HG03025 (cell line): Measurements from ENCODE around the gene AQP11.
A peak's percentile ranks its signal among the peaks of the same experiment; 100 is the strongest.
"Not testable (repeated sequence)": the region's sequence is repeated elsewhere in the genome, so short reads cannot be mapped to it uniquely, and the experiment has no call there.

ENCODE experiments used
- ATAC-seq: cut with Tn5 transposase; IDR thresholded peaks from one replicate; pipeline ENCODE4 v1.9.1; 2021; ENCODE audit warnings: mild to moderate bottlenecking, moderate library complexity; ENCODE audit not compliant: unreplicated experiment, low FRiP score

AQP11 gene

GRCh38 chr11:77590194-77590782, 535 bp downstream of the AQP11 start:
- ATAC-seq, result peak; percentile 9

- no peak for ATAC-seq
Observed at GRCh38 chr11:77592727-77593126, 3.0 kb downstream of the AQP11 start.

- no peak for ATAC-seq
Observed at GRCh38 chr11:77593883-77594282, 4.1 kb downstream of the AQP11 start.

DNA sequence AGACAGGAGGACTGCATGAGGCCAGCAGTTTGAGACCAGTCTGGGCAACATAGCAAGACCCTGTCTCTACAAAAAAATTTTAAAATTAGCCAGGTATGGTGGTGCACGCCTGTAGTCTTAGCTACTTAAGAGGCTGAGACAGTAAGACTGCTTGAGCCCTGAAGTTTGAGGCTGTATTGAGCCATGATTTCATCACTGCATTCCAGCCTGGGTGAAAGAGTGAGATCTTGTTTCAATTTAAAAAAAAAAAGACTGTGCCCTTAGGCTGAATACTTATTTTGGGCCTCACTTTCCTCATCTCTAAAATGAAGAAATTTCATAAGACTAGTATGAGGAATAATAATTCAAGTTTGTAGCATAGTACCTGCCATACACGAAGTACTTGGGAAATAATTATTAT, 6.9 kb downstream of the AQP11 start:
- ATAC-seq, result no peak

DNA sequence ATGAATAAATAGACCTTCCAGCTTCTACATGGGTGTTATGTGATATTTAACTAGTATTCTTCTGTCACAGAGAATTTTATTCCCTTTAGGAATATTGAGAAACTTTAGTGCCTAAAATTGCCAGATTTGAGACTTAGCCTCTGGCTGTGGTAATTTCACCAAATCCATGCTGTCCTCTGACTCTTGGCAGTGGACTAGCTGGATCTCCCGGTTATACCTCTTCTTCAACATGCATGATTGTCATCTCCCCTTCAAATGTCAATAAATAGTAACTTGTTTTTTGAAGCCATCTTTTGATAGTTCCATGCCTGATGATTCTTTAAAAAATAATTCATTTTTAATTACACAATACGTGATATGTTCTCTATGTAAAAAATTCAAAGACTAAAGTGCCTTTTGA, 8.4 kb downstream of the AQP11 start:
- ATAC-seq, result no peak

- no peak for ATAC-seq
Observed at GRCh38 chr11:77602381-77603088, 12.8 kb downstream of the AQP11 start.

- ATAC-seq, result no peak
Observed at GRCh38 chr11:77604281-77604680, 14.5 kb downstream of the AQP11 start.

- ATAC-seq, result no peak
Observed at GRCh38 chr11:77609234-77609633, 19.5 kb downstream of the AQP11 start.

GRCh38 chr11:77611921-77612320, 22.2 kb downstream of the AQP11 start:
- ATAC-seq, result no peak

DNA sequence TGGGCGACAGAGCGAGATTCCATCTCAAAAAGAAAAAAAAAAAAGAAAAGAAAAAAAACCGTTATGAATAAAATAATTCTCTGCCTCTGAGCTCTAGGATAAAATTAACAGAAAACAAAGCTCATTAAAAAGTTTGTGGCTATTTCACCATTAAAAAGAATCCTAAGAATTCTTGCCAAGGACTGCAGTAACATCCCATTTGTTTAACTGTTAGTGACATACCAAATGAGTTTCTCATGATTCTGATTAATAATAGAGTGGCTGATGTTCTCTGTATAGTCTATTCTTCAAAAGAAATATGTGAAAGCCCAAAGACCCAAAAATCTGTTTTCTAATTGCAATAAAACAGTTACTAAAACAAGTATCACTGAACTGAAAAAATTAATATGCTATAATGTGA, 28.1 kb downstream of the AQP11 start:
- no peak for ATAC-seq

DNA sequence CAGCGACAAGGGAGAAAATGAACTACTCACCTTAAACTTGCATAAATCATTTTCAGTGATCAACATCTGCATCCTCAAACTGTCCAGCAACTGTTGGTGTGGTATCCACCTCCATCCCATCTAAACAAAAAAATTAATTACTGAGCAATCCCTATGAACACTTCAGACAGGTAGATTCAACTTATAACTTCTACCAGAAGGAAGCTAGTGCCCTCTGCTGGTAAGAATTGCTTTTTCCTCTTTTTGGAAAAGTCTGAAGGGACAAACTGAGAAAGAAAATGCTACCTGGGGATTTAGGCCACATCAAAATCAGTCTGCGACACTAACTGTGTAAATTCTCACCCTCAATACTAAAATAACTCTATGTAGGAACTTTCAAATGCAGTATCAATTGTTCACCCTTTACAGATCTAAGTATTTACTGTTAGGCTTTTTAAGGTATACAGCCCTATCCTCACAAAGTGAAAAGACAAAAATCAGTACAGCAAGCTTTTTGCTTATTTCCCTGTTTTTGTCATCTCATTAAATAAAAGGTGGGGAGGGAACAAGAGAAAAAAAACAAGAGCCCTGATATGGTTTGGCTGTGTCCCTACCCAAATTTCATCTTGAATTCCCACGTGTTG, 29.9 kb downstream of the AQP11 start:
- no peak for ATAC-seq

GRCh38 chr11:77630157-77630710, 40.5 kb downstream of the AQP11 start:
- ATAC-seq, result no peak

- not testable (repeated sequence) for ATAC-seq
Observed at GRCh38 chr11:77633926-77634325, 44.2 kb downstream of the AQP11 start.

DNA sequence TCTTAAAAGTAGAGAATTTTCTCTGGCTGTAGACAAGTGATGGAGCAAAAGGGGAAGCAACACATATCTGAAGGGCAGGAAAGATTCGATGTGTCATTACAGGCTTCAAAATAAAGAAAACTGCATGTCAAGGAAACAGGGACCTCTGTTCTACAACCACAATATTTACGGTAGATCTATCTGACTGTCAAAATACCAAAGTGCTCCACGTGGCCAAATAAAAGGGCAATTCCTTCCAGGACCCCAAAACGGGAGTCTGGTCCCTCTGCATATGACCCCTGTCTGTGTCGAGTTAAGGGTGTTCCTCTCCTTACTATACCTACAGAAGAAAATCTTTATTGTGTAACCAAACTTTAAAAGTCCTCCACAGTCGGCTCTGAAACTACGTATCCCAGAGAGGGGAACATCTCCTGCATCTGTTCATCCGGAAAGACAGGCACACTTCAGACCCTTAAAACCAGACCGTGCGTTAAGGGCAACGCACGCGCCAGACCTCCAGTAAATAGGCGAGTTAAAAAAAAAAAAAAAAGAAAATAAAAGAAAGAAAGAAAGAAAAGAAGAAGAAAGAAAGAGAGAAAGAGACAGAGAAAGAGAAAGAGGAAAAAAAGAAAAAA, 47.1 kb downstream of the AQP11 start:
- no peak for ATAC-seq

DNA sequence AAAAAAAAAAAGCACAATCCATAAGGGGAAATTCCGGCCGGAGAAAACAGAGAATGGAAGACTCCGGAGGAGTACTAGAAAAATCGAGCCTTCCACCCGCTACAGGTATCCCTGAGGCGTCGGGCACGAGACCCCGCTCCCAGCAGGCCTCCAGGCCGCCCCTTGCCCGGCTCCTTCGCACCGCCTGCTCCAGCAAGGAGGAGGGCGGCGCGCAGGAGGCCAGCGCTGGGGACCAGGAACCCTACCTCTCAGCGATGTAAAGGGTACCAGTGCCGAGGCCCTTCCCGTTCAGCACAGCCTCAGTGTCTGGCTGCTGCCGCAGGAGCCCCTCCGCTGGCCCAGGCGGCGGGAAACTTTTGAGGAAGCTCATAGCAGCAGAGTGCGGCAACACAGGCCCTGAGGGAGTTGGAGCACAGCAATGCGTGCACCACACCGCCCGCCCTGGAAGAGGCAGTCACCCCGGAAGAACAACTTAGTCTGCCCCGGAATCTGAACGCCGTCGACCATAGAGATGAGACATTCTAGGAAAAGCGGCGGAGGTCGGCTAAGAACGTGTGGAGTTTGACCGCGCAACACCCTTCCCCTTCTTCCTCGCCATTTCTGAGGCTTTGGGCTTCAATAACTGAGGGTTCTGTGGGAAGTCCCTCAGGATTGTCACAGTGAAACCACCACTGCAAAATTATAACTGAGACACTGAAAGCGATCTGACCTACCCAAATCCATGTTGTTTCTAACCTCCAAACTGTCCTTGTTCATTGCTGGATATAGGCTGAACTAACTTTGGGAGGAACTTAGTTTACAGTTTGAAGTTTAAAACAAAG, 47.8 kb downstream of the AQP11 start, which contains the start of gene CLNS1A:
Gene CLNS1A, minus strand, starts transcription at position 450 of the 821 bp plus-strand sequence. Its CDS starts 80 bp downstream, at position 370.
- peak; percentile 90 for ATAC-seq

- no peak for ATAC-seq
Observed at GRCh38 chr11:77642228-77642627, 52.5 kb downstream of the AQP11 start.

GRCh38 chr11:77644887-77645286, 55.1 kb downstream of the AQP11 start:
- no peak for ATAC-seq

DNA sequence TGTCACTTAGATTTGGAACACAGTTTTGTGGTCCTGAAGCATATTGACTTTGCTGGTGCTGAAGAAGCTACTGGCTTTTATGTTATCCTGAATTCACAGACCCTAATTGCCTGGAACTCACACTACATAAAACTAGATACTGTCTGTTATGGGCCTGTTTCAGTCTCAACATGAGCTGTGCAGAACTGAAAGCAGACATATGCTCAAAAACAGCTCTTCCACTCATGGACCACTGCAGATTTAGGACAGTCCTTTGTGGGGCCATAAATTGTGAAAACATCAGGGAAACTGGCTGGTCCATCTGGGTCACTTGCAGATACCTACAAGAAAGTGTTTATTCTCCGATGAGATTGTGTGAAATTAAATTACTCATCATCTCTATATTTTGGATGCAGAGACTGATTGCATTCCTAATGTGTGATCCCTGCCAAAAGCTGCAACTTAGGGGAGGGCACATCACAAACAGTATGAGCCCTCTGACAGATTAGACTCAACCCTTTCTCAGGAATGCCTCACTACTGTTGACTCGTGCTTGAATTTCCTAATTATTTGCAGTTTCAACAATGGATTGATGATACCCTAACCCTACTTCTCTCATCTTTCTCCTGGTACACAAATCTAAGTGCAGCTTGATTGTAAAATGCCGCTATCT, 58.0 kb downstream of the AQP11 start:
- ATAC-seq, result no peak

GRCh38 chr11:77650123-77650522, 60.4 kb downstream of the AQP11 start:
- no peak for ATAC-seq
